GM23338 (cell line): ENCODE measurements around the gene NSMCE1. TPM values are rescaled to one million over a fixed set of nuclear protein-coding genes. Genes with fewer than 3 reads are reported as not detected.

ENCODE experiments used
- ATAC-seq: fragments of 200-7000 bp; cut with Tn5 transposase; 3 replicates; pipeline ENCODE4 v1.9.1; 2020
- DNase-seq: peaks from one replicate; pipeline ENCODE4 v3.0.0-alpha.2; 2015; ENCODE audit warnings: low spot score
- H2AFZ ChIP-seq: fragments of 200-600 bp; sonication (generic); 2 replicates; pipeline ENCODE4 v1.8.0; 2016; ENCODE audit warnings: antibody characterized with exemption, mild to moderate bottlenecking, moderate library complexity
- H3F3A ChIP-seq: fragments of 200-600 bp; sonication (generic); replicated peaks from 2 replicates; pipeline ENCODE4 v1.8.0; 2017; ENCODE audit warnings: antibody characterized with exemption, mixed run types, low read depth
- H3K27ac ChIP-seq: fragments of 200-600 bp; sonication (generic); 2 replicates; pipeline ENCODE4 v1.6.1; 2016; ENCODE audit warnings: low read depth
- H3K27me3 ChIP-seq: fragments of 200-600 bp; sonication (generic); 2 replicates; pipeline ENCODE4 v1.8.0; 2016; ENCODE audit warnings: mild to moderate bottlenecking, mixed run types, moderate library complexity; ENCODE audit not compliant: insufficient read depth
- H3K36me3 ChIP-seq: fragments of 200-600 bp; sonication (generic); 2 replicates; pipeline ENCODE4 v1.8.0; 2016; ENCODE audit warnings: mild to moderate bottlenecking; ENCODE audit not compliant: insufficient read depth
- H3K4me1 ChIP-seq: fragments of 200-600 bp; sonication (generic); 2 replicates; pipeline ENCODE4 v1.8.0; 2016; ENCODE audit warnings: mild to moderate bottlenecking, moderate library complexity; ENCODE audit not compliant: insufficient read depth
- H3K4me2 ChIP-seq: fragments of 200-600 bp; sonication (generic); 2 replicates; pipeline ENCODE4 v1.7.1; 2017; ENCODE audit warnings: mixed run types
- H3K4me3 ChIP-seq: fragments of 200-600 bp; sonication (generic); 2 replicates; pipeline ENCODE4 v1.6.1; 2016; ENCODE audit warnings: mixed run types
- H3K79me2 ChIP-seq: fragments of 200-600 bp; sonication (generic); replicated peaks from 2 replicates; pipeline ENCODE4 v1.8.0; 2017; ENCODE audit warnings: mild to moderate bottlenecking; ENCODE audit not compliant: insufficient read depth
- H3K9me2 ChIP-seq: fragments of 200-600 bp; sonication (generic); 2 replicates; pipeline ENCODE4 v1.8.0; 2017; ENCODE audit not compliant: insufficient read depth
- H4K20me1 ChIP-seq: fragments of 200-600 bp; sonication (generic); replicated peaks from 2 replicates; pipeline ENCODE4 v1.8.0; 2017; ENCODE audit warnings: mild to moderate bottlenecking; ENCODE audit not compliant: insufficient read depth
- H3K27ac Mint-ChIP-seq: 2 replicates; pipeline ENCODE4 v1.8.0; 2020; ENCODE audit warnings: inconsistent platforms, mild to moderate bottlenecking, moderate library complexity, mixed read lengths
- H3K27me3 Mint-ChIP-seq: 3 replicates; pipeline ENCODE4 v1.8.0; 2022; ENCODE audit warnings: low read depth, mild to moderate bottlenecking, moderate library complexity, mixed read lengths, inconsistent platforms; ENCODE audit not compliant: insufficient read depth, poor library complexity
- H3K36me3 Mint-ChIP-seq: 3 replicates; pipeline ENCODE4 v1.8.0; 2021; ENCODE audit warnings: low read depth, mild to moderate bottlenecking, inconsistent platforms, moderate library complexity, mixed read lengths
- H3K4me1 Mint-ChIP-seq: 3 replicates; pipeline ENCODE4 v1.8.0; 2020; ENCODE audit warnings: mild to moderate bottlenecking, inconsistent platforms, mixed read lengths
- H3K4me3 Mint-ChIP-seq: 3 replicates; pipeline ENCODE4 v1.8.0; 2021; ENCODE audit warnings: moderate library complexity, mild to moderate bottlenecking, inconsistent platforms, mixed read lengths
- H3K9me3 Mint-ChIP-seq: 3 replicates; pipeline ENCODE4 v1.8.0; 2020; ENCODE audit warnings: moderate library complexity, mild to moderate bottlenecking, inconsistent platforms, mixed read lengths
- CREB1 ChIP-seq: fragments of 250-450 bp; sonication (Bioruptor Pico); IDR thresholded peaks from 2 replicates; pipeline ENCODE4 v1.5.0; 2020; ENCODE audit warnings: low read depth, mild to moderate bottlenecking, moderate library complexity
- EZH2 ChIP-seq: fragments of 200-600 bp; sonication (generic); IDR thresholded peaks from one replicate; pipeline ENCODE4 v1.8.0; 2017; ENCODE audit warnings: antibody characterized with exemption, mild to moderate bottlenecking, low read depth; ENCODE audit not compliant: unreplicated experiment
- JUNB ChIP-seq: IDR thresholded peaks from one replicate; pipeline ENCODE4 v1.6.1; 2016; ENCODE audit warnings: antibody characterized with exemption; ENCODE audit not compliant: unreplicated experiment
- NANOG ChIP-seq: IDR thresholded peaks from 2 replicates; pipeline ENCODE4 v1.6.1; 2016; ENCODE audit warnings: antibody characterized with exemption, borderline replicate concordance
- POLR2AphosphoS5 ChIP-seq: IDR thresholded peaks from 2 replicates; pipeline ENCODE4 v1.6.1; 2016; ENCODE audit warnings: antibody characterized with exemption, low read depth
- STAT1 ChIP-seq: IDR thresholded peaks from one replicate; pipeline ENCODE4 v1.6.1; 2016; ENCODE audit warnings: antibody characterized with exemption; ENCODE audit not compliant: unreplicated experiment
- ZNF114 ChIP-seq: fragments of 250-450 bp; sonication (Bioruptor Pico); IDR thresholded peaks from 2 replicates; pipeline ENCODE4 v1.5.0; 2020; ENCODE audit warnings: mild to moderate bottlenecking, moderate library complexity
- ZNF331 ChIP-seq: fragments of 250-450 bp; sonication (Bioruptor Pico); IDR thresholded peaks from 2 replicates; pipeline ENCODE4 v1.5.0; 2020; ENCODE audit warnings: low read depth, mild to moderate bottlenecking, moderate library complexity
- polyA plus RNA-seq: library from polyadenylated mRNA; unstranded; fragments of >200 nt; fragmentation: Nextera tagmentation; extraction: Ambion mirVana; gene quantifications from 2 replicates; pipeline ENCODE4 v1.2.1, GENCODE V29; 2016
- total RNA-seq: library from RNA; depleted of rRNA; stranded (reverse); fragments of >200 nt; shearing (Covaris generic); gene quantifications from 2 replicates; pipeline ENCODE4 v1.2.3, GENCODE V29; 2014
- TF ChIP-seq, protein P1 (sequence below): IDR thresholded peaks from one replicate; pipeline ENCODE4 v1.6.1; 2018; ENCODE audit warnings: antibody characterized with exemption; ENCODE audit not compliant: unreplicated experiment
- TF ChIP-seq, protein P2 (sequence below), 2 experiments: fragments of 200-600 bp in 1 of 2; sonication (generic) in 1 of 2; conservative IDR thresholded peaks; 2 replicates each; pipeline versions ENCODE4 v1.5.1 to v1.6.1; 2016 to 2017; ENCODE audit warnings: antibody characterized with exemption in 2 of 2, low read depth in 2 of 2, mild to moderate bottlenecking in 2 of 2, moderate library complexity in 1 of 2
- TF ChIP-seq, protein P3 (sequence below): fragments of 250-450 bp; sonication (Bioruptor Pico); IDR thresholded peaks from 2 replicates; pipeline ENCODE4 v1.5.0; 2020; ENCODE audit warnings: mild to moderate bottlenecking, moderate library complexity

The NSMCE1 gene
- total and polyA plus RNA-seq, 2 experiments from 2014 or later, result 30.6 to 50.8 TPM

DNA sequence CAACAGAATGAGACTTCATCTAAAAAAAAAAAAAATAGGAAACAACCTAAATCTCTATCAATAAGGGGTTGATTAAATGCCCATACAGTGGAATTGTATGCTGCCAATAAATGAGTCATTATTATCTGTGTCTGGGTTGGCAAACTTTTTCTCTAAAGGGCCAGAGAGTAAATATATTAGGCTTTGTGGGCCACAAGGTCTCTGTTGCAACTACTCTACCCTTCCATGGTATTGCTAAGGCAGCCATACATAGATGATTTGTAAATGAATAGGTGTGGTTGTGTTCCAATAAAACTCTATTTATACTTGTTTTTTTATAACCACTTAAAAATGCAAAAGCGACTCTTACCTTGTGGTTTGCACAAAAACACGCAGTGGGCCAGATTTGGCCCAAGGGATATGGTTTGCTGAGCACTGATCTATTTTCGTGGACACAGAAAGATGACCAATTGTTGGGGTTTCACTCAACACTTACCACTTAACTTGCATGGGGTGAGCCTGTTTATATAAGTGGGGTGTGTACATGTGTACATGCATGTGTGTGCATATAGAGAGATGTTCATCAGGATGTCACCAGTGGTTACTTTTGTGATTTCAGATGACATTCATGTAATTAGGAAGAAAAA, 32.8 kb upstream of the NSMCE1 start (continued):
- TF ChIP-seq, protein P1, sequence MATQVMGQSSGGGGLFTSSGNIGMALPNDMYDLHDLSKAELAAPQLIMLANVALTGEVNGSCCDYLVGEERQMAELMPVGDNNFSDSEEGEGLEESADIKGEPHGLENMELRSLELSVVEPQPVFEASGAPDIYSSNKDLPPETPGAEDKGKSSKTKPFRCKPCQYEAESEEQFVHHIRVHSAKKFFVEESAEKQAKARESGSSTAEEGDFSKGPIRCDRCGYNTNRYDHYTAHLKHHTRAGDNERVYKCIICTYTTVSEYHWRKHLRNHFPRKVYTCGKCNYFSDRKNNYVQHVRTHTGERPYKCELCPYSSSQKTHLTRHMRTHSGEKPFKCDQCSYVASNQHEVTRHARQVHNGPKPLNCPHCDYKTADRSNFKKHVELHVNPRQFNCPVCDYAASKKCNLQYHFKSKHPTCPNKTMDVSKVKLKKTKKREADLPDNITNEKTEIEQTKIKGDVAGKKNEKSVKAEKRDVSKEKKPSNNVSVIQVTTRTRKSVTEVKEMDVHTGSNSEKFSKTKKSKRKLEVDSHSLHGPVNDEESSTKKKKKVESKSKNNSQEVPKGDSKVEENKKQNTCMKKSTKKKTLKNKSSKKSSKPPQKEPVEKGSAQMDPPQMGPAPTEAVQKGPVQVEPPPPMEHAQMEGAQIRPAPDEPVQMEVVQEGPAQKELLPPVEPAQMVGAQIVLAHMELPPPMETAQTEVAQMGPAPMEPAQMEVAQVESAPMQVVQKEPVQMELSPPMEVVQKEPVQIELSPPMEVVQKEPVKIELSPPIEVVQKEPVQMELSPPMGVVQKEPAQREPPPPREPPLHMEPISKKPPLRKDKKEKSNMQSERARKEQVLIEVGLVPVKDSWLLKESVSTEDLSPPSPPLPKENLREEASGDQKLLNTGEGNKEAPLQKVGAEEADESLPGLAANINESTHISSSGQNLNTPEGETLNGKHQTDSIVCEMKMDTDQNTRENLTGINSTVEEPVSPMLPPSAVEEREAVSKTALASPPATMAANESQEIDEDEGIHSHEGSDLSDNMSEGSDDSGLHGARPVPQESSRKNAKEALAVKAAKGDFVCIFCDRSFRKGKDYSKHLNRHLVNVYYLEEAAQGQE, result no peak
- no peak for TF ChIP-seq STAT1
- TF ChIP-seq NANOG, result no peak
- no peak for TF ChIP-seq POLR2AphosphoS5
- TF ChIP-seq JUNB, result no peak
- TF ChIP-seq, protein P2, sequence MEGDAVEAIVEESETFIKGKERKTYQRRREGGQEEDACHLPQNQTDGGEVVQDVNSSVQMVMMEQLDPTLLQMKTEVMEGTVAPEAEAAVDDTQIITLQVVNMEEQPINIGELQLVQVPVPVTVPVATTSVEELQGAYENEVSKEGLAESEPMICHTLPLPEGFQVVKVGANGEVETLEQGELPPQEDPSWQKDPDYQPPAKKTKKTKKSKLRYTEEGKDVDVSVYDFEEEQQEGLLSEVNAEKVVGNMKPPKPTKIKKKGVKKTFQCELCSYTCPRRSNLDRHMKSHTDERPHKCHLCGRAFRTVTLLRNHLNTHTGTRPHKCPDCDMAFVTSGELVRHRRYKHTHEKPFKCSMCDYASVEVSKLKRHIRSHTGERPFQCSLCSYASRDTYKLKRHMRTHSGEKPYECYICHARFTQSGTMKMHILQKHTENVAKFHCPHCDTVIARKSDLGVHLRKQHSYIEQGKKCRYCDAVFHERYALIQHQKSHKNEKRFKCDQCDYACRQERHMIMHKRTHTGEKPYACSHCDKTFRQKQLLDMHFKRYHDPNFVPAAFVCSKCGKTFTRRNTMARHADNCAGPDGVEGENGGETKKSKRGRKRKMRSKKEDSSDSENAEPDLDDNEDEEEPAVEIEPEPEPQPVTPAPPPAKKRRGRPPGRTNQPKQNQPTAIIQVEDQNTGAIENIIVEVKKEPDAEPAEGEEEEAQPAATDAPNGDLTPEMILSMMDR (conservative IDR thresholded peaks at IDR 0.05; ENCODE audit: low read depth in 2 of 2), result no peak
- TF ChIP-seq CREB1 (CRISPR knock-in tag), result no peak
- no peak for TF ChIP-seq ZNF331

DNA sequence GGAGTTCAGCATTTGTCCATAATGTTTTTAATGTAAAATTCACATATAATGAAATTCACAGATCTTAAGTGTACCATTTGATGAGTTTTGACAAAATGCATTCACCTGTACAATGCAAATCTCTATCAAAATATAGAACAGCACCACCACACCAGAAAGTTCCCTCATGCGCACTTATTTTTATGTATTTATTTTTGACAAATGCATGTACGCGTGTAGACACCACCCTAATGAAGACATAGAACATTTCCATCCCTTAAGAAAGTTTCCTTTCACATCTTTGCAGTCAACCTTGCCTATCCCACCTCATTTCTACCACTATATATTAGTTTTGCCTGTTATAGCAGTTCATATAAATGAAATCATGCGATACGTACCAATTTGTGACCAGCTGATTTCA, 29.6 kb upstream of the NSMCE1 start:
- H3K4me2 ChIP-seq, result no peak overlapping the region
- H3K4me3 ChIP-seq, result no peak overlapping the region
- Mint-ChIP-seq H3K36me3 (no peaks in the 10 kb centered on the region), H3K27ac (no peak overlapping the region), H3K9me3 (no peaks in the 10 kb centered on the region), H3K27me3 (peaks cover 6% of the 10 kb centered on the region), H3K4me3 (no peak overlapping the region), H3K4me1 (no peaks in the 10 kb centered on the region)
- no peak overlapping the region for H3K27ac ChIP-seq
- no peak for DNase-seq
- no peaks in the 10 kb centered on the region for H3K36me3 ChIP-seq
- H3F3A ChIP-seq, result no peaks in the 10 kb centered on the region
- H3K79me2 ChIP-seq, result no peaks in the 10 kb centered on the region
- no peaks in the 10 kb centered on the region for H3K9me2 ChIP-seq
- no peaks in the 10 kb centered on the region for H3K27me3 ChIP-seq
- H2AFZ ChIP-seq, result no peak overlapping the region
- H3K4me1 ChIP-seq, result no peaks in the 10 kb centered on the region
- no peak for ATAC-seq
- no peak for TF ChIP-seq ZNF114
- TF ChIP-seq, protein P3, sequence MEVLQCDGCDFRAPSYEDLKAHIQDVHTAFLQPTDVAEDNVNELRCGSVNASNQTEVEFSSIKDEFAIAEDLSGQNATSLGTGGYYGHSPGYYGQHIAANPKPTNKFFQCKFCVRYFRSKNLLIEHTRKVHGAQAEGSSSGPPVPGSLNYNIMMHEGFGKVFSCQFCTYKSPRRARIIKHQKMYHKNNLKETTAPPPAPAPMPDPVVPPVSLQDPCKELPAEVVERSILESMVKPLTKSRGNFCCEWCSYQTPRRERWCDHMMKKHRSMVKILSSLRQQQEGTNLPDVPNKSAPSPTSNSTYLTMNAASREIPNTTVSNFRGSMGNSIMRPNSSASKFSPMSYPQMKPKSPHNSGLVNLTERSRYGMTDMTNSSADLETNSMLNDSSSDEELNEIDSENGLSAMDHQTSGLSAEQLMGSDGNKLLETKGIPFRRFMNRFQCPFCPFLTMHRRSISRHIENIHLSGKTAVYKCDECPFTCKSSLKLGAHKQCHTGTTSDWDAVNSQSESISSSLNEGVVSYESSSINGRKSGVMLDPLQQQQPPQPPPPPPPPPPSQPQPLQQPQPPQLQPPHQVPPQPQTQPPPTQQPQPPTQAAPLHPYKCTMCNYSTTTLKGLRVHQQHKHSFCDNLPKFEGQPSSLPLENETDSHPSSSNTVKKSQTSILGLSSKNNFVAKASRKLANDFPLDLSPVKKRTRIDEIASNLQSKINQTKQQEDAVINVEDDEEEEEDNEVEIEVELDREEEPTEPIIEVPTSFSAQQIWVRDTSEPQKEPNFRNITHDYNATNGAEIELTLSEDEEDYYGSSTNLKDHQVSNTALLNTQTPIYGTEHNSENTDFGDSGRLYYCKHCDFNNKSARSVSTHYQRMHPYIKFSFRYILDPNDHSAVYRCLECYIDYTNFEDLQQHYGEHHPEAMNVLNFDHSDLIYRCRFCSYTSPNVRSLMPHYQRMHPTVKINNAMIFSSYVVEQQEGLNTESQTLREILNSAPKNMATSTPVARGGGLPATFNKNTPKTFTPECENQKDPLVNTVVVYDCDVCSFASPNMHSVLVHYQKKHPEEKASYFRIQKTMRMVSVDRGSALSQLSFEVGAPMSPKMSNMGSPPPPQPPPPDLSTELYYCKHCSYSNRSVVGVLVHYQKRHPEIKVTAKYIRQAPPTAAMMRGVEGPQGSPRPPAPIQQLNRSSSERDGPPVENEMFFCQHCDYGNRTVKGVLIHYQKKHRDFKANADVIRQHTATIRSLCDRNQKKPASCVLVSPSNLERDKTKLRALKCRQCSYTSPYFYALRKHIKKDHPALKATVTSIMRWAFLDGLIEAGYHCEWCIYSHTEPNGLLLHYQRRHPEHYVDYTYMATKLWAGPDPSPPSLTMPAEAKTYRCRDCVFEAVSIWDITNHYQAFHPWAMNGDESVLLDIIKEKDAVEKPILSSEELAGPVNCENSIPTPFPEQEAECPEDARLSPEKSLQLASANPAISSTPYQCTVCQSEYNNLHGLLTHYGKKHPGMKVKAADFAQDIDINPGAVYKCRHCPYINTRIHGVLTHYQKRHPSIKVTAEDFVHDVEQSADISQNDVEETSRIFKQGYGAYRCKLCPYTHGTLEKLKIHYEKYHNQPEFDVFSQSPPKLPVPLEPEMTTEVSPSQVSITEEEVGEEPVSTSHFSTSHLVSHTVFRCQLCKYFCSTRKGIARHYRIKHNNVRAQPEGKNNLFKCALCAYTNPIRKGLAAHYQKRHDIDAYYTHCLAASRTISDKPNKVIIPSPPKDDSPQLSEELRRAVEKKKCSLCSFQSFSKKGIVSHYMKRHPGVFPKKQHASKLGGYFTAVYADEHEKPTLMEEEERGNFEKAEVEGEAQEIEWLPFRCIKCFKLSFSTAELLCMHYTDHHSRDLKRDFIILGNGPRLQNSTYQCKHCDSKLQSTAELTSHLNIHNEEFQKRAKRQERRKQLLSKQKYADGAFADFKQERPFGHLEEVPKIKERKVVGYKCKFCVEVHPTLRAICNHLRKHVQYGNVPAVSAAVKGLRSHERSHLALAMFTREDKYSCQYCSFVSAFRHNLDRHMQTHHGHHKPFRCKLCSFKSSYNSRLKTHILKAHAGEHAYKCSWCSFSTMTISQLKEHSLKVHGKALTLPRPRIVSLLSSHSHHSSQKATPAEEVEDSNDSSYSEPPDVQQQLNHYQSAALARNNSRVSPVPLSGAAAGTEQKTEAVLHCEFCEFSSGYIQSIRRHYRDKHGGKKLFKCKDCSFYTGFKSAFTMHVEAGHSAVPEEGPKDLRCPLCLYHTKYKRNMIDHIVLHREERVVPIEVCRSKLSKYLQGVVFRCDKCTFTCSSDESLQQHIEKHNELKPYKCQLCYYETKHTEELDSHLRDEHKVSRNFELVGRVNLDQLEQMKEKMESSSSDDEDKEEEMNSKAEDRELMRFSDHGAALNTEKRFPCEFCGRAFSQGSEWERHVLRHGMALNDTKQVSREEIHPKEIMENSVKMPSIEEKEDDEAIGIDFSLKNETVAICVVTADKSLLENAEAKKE (CRISPR knock-in tag), result no peak
- TF ChIP-seq ZNF331, result no peak
- TF ChIP-seq, protein P2 (conservative IDR thresholded peaks at IDR 0.05; ENCODE audit: low read depth in 2 of 2), result no peak
- no peak for TF ChIP-seq POLR2AphosphoS5
- no peak for TF ChIP-seq NANOG
- no peak for TF ChIP-seq CREB1 (CRISPR knock-in tag)
- no peak for TF ChIP-seq EZH2
- no peaks in the 10 kb centered on the region for H4K20me1 ChIP-seq
